Vagina (tissue), 2 donors: ENCODE data around the gene MORC1.

Experiments used
- CTCF ChIP-seq, 3 experiments: fragments of 450-650 bp in 2 of 3; fragments of 200-600 bp in 1 of 3; sonication (generic) in 1 of 3; IDR thresholded peaks; one replicate each; pipeline ENCODE4 v1.5.1; 2017 to 2019; ENCODE audit warnings: antibody characterized with exemption in 3 of 3, mild to moderate bottlenecking in 2 of 3, moderate library complexity in 2 of 3
- POLR2A ChIP-seq, 2 donors: fragments of 450-650 bp; IDR thresholded peaks; one replicate each; pipeline ENCODE4 v1.6.1; 2017; ENCODE audit warnings: antibody characterized with exemption in 2 of 2, mild to moderate bottlenecking in 2 of 2, moderate library complexity in 2 of 2
- POLR2AphosphoS5 ChIP-seq, 2 donors: sonication (generic); formaldehyde crosslinking; IDR thresholded peaks; one replicate each; pipeline ENCODE4 v1.9.0; 2017; ENCODE audit warnings: antibody characterized with exemption in 2 of 2, mild to moderate bottlenecking in 2 of 2, low read depth in 1 of 2; ENCODE audit not compliant: insufficient read depth in 1 of 2

- no peak for TF ChIP-seq CTCF (IDR thresholded peaks at IDR 0.05)
- no peak for TF ChIP-seq POLR2A (IDR thresholded peaks at IDR 0.05)
- TF ChIP-seq POLR2AphosphoS5 (IDR thresholded peaks at IDR 0.05; ENCODE audit: insufficient read depth in 1 of 2, low read depth in 1 of 2) = no peak
Measured at GRCh38 chr3:109132801-109133473, 15.0 kb upstream of the MORC1 start.
